Activated T-cell treated with anti-CD3 and anti-CD28 coated beads for 4 hours (primary cell): ENCODE results near the gene DTD2.
"Not testable (repeated sequence)": the region's sequence is repeated elsewhere in the genome, so short reads cannot be mapped to it uniquely, and the experiment has no call there.

Experiments
- DNase-seq: peaks from one replicate; pipeline ENCODE4 v3.0.0-alpha.2; 2020

DTD2 gene

GRCh38 chr14:31441273-31442111, 15.8 kb downstream of the DTD2 start:
- no peak for DNase-seq

- DNase-seq = no peak
Measured at GRCh38 chr14:31440280-31440679, 17.0 kb downstream of the DTD2 start.

DNA sequence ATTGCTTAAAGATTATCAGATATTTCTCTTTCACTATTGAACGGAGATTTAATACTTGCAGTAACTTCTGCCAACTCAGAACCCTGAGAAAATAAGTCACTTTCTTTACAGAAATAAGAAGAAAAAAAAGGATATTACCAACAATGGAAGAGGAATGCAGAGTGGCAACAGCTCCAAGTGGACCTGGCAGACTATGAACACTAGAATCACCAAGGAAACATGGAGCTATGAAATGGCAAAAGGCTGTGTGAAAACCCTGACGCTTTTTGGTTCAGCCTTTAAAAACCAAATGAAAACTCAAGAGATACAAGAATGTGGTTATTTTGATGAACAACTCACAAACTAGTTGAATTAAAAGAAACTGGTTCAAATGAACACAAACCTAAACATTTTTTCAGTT, 17.7 kb downstream of the DTD2 start:
- DNase-seq = no peak

- not testable (repeated sequence) for DNase-seq
Measured at GRCh38 chr14:31437045-31437691, 20.1 kb downstream of the DTD2 start.

GRCh38 chr14:31435276-31435675, 22.0 kb downstream of the DTD2 start:
- no peak for DNase-seq

DNA sequence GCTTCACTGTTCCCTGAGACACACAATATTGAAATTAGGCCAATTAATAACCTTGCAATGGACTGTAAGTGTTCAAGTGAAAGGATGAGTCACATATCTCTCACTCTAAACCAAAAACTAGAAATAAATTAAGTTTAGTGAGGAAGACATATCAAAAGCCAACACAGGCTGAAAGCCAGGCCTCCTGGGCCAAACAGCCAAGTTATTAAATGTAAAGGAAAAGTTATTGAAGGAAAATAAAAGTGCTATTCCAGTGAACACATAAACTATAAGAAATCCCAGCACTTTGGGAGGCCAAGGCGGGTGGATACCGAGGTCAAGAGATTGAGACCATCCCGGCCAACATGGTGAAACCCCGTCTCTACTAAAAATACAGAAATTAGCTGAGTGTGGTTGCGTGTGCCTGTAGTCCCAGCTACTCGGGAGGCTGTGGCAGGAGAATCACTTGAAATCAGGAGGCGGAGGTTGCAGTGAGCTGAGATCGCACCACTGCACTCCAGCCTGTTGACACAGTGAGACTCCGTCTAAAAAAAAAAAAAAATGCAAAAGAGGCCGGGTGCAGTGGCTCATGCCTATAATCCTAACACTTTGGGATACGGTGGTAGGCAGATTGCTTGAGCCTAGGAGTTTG, 26.6 kb downstream of the DTD2 start:
- no peak for DNase-seq

DNA sequence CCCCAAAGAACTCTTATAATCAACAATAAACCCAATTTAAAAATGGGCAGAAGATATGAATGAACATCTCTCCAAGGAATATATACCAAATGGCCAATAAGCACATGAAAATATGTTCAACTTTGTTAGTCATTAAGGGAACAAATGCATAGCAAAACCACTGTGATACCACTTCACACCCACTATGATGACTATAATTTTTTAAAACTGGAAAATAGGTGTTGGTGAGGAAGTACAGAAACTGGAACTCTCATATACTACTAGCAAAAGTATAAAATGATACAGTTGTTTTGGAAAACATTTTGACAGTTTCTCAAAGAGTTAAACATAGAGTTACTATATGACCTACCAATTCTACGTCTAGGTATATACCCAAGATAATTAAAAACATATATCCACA, 27.5 kb downstream of the DTD2 start:
- no peak for DNase-seq

DNA sequence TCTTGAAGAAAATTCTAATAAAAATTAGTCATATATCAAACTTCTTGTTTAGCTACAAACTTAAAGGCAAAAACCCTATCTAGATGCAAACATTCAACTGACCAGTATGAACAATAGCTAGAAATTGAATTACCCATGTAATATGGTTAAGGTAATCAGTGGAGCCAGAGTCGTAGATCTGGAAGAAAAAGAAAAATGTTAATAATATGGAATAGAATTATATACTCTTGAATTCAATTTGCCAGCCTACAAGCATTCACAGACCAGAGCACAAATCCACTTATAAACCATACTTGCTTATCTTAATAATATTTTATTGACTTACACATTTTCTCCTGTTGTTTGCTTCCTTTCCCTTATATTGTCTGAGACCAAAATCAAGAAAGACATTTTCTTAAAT, 29.3 kb downstream of the DTD2 start:
- DNase-seq = no peak

GRCh38 chr14:31426663-31427062, 30.6 kb downstream of the DTD2 start:
- no peak for DNase-seq

DNA sequence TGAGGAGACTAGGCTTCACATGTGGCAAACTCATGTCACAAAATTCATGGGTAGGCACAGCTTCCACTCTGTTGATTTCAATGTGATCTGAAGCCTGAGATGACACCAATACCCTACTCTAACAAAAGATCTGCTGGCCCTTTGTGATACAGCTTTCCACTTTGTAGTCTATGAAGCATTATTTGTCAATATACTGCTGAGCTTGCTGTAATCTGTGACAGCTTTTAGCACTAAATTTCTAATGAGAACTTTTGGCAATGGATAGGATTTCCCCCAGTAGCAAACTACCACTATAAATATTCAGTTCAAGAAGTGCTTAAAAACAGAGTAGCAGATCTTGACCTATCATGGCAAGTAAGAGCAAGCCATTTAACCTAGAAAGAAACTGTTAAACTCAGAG, 31.4 kb downstream of the DTD2 start:
- no peak for DNase-seq

GRCh38 chr14:31421200-31421599, 36.1 kb downstream of the DTD2 start:
- DNase-seq = no peak

DNA sequence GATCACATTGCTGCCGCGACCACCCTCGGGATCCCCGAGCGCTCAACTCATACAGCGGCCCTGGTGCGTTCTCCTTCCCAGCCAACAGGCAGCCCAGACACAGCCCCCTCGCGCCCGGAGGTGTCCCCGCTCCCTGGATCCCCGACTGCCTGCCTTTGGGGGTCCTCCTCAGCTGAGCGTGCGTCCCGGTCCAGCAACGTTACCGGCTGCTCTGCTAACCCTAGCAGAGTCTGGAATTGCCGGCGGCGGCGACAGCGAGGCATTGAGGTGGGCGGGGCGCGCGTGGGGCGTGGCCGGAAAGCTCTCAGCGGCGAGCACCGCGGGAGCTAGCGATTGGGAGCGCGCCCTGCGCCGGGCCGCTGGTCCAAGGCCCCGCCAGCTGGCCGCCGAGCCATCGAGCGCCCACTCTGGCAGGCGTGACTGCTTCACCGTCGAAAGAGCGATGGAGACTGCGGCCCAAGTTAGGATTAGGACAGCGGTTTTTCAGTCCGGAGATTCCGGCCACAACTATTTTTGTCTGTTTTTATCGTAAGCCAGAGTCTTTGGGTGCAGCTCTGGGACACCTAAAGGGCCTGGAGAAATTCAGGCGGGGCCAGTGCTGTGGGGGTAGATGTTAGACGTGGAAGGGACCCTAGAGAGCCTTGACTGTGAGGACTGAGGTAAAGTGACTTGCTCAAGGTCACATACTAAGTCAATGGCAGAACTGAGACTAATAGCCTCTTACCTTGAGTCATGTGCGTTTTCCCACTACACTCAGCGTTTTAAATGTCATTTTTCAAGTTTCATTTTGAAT, 36.8 kb downstream of the DTD2 start, which contains the start of gene HEATR5A:
Gene HEATR5A, minus strand, starts transcription at position 232 of the 793 bp plus-strand sequence. CDS start 17,575 bp downstream, outside the sequence.
- DNase-seq = peak; percentile 85

GRCh38 chr14:31419967-31420318, 37.4 kb downstream of the DTD2 start:
- DNase-seq = no peak

GRCh38 chr14:31419179-31419966, 37.9 kb downstream of the DTD2 start:
- DNase-seq = no peak

- no peak for DNase-seq
Measured at GRCh38 chr14:31418440-31418839, 38.9 kb downstream of the DTD2 start.

GRCh38 chr14:31414190-31414833, 43.0 kb downstream of the DTD2 start:
- DNase-seq = no peak

DNA sequence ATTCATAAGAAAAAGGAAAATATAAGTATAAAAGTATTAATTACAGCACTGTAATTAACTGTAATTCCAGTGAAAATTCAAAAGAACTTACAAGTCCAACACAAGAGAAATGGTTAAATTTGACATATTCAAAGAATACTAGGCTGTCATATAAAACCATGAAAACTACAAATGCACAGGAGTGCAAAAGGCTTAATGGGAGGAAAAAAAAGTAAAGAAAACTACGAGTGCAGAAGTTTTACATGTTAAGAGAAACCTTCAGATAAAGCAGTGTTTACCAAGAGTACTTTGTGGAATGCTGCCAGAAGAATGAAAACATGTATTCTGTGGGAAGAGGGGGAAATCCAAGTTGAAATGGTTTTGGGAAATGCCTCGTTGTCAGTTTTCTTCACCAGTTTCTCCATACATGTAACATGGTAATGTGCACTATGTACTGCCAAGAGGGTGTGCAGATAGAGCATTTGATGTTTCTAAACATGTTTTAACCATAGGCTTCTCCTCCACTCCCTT, 46.0 kb downstream of the DTD2 start:
- DNase-seq = no peak

DNA sequence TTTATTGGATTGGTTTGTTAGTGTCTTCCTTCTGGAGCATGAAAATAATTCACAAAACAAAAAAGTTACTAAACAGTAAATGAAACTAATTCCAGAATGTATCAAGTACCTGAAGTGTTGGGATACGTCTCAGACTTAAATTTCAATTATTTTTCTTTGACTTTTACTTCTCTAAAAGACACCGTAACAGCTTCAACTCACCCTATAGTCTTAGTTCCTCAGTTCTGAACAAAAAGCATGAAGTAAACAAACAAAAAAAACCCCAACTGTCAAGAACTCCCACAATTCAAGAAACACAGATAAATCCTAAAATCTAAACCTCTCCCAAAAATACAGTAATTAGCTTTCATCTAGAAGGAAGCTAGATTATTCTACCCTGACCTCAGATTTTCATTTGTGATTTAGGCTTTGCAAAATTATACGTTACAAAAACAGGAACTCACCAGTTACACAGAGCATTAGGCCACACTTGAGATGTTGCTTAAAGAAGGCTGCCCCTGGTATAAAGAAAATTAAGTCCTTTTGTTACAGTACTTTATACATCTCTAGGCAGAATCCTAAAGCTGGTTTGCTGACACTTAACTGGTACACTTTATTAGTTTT, 47.2 kb downstream of the DTD2 start:
- no peak for DNase-seq

DNA sequence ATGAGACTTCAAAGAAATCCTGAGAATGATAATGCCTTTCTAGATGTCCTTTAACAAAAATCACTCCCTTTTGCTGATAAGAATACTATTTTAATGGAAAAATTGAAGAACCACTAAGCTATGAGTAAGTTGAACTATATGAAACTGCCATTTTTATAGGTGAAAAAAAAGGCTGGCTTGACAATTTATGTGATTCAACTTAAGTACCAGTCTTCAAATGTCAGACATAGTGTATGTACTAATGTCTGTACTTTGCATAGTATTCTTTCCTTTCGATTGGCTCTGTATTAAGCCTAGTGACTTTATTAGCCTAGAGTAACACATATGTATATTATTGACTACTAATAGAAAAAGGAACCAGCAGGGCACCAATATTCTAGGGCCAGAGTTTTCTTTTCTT, 48.9 kb downstream of the DTD2 start:
- DNase-seq = no peak

GRCh38 chr14:31405599-31406232, 51.6 kb downstream of the DTD2 start:
- no peak for DNase-seq

DNA sequence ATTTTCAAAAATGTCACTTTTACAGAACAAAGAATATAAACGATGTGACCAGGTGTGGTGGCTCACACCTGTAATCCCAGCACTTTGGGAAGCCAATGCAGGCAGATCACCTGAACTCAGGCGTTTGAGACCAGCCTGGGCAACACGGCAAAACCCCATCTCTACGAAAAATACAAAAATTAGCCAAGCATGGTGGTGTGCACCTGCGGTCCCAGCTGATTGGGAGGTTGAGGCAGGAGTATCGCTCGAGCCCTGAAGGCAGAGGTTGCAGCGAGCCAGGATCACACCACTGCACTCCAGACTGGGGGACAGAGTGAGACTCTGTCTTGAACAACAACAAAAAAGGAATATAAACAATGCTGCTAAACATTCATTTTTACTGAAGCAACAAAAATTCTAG, 52.2 kb downstream of the DTD2 start:
- no peak for DNase-seq
